ENCODE measurements around the gene ZNF280C.

ZNF280C gene

DNA sequence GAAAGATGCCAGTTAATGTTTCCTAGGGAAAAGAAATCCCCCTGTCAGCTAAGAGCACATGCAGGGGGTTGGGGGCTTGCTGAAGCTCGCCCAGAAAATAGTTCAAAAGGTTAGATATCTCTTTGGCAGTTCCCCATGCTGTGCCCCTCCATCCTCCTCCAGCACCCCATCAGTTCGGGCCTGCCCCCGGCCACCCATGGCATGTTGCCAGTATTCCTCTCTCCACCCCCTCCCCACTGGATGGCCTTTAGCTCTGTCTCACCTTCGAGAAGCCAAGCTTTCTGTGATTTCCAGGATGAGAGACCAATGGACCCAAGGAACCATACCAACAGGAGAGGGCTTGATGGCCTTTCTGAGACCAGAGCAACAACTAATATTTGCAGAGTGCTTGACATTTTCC is 91.8 kb downstream of the ZNF280C start:
- no peak overlapping the region for H3K27ac ChIP-seq

DNA sequence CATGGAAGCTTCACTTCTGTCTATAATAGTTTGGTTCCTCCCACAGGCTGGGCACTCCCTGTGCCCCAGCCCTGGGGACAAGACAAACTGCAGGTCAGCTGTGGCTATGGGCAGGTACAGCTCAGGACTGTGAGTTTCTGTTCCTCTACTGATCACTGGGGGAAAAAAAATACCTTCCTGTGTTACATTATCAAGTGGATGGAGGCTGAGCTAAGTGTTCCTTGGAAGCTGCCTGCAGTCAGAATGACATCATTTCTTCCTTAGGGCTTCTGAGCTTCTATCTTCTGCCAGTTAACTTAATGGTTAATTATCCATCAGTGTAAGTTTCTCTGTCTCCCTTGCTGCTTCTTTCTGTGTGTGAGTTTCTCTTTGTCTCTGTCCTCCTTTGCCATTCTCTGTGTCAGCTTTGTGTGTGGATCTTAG is 92.3 kb downstream of the ZNF280C start:
- no peaks in the 10 kb centered on the region for H3K36me3 ChIP-seq (ENCODE audit: insufficient read depth, low read length)
- H3K9ac ChIP-seq (ENCODE audit: insufficient read length), result no peak overlapping the region
- H3K27ac ChIP-seq, result no peak overlapping the region
- TF ChIP-seq POLR2AphosphoS5 (IDR thresholded peaks at IDR 0.05; ENCODE audit: borderline replicate concordance, low read depth, low read length), result no peak
- no peak for TF ChIP-seq FOXP2 (optimal IDR thresholded peaks at IDR 0.05; ENCODE audit: control extremely low read depth, extremely low read length, insufficient read depth)
- no peak for TF ChIP-seq EZH2 (IDR thresholded peaks at IDR 0.05)
- no peaks in the 10 kb centered on the region for H3K9me3 ChIP-seq (ENCODE audit: low read depth, low read length)
- no peak for DNase-seq (ENCODE audit: low read depth, low spot score)
- H3K4me3 ChIP-seq, result no peak overlapping the region

More for the DNA sequence above, 91.8 kb downstream of the ZNF280C start:
- H3K4me3 ChIP-seq, result no peak overlapping the region
- TF ChIP-seq EZH2 (IDR thresholded peaks at IDR 0.05), result no peak
- no peak for TF ChIP-seq FOXP2 (optimal IDR thresholded peaks at IDR 0.05; ENCODE audit: control extremely low read depth, extremely low read length, insufficient read depth)
- no peak for TF ChIP-seq POLR2AphosphoS5 (IDR thresholded peaks at IDR 0.05; ENCODE audit: borderline replicate concordance, low read depth, low read length)
- H3K36me3 ChIP-seq (ENCODE audit: insufficient read depth, low read length), result no peaks in the 10 kb centered on the region
- H3K9ac ChIP-seq (ENCODE audit: insufficient read length), result no peak overlapping the region
- no peaks in the 10 kb centered on the region for H3K9me3 ChIP-seq (ENCODE audit: low read depth, low read length)
- no peak for DNase-seq (ENCODE audit: low read depth, low spot score)

DNA sequence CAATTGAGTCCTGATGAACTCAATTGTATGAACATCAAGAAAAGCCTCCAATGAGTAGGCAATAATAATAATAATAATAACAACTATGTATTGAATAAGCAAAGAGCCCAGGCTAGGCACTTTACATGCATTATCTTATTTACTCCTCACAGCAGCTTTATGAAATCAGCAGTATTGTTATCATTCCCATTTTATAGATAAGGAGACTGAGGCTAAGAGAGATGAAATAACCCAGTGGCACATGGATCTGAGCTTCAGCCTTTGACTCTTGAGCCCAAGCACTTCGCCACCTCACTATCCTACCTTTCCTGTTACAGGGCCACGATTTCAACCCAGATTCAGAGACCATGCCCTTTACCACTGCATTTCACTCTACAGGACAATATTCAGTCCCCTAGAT is 93.8 kb downstream of the ZNF280C start:
- no peak overlapping the region for H3K27ac ChIP-seq
- no peak for TF ChIP-seq EZH2 (IDR thresholded peaks at IDR 0.05)
- no peak for TF ChIP-seq POLR2AphosphoS5 (IDR thresholded peaks at IDR 0.05; ENCODE audit: borderline replicate concordance, low read depth, low read length)
- no peak for TF ChIP-seq FOXP2 (optimal IDR thresholded peaks at IDR 0.05; ENCODE audit: control extremely low read depth, extremely low read length, insufficient read depth)
- no peak for DNase-seq (ENCODE audit: low read depth, low spot score)
- no peaks in the 10 kb centered on the region for H3K36me3 ChIP-seq (ENCODE audit: insufficient read depth, low read length)
- no peaks in the 10 kb centered on the region for H3K9me3 ChIP-seq (ENCODE audit: low read depth, low read length)
- H3K4me3 ChIP-seq, result no peak overlapping the region
- no peak overlapping the region for H3K9ac ChIP-seq (ENCODE audit: insufficient read length)

DNA sequence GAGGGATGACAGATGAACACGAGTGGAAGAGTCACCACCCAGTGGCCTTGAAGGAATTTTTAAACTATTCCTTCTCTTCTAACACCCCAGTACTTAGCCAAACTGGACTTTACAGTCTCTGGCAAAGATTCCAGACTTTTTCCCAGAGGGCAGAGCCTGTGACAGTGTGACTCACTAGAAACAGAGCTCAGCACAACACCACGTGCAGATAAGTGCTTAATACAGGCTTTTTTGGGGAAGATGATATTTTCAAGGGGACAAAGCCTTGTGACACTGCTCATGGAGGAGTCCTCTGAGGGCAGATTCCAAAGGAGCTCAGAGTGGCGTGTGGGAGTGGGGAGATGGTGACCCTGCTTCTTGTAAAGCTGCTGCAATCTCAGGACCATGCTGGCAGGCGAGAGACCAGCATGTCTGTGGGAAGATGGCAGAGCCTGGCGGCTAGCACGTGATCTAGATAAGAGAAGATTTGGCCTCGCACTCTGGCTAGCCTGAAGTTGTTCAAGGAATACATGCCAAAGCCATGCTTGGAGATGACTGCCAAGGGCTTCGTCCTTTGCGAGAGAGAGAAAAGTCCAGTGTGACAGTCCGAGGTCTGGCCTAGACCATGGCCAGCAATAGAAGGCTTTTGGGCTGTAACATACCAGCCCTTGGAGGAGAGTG is 94.5 kb downstream of the ZNF280C start:
- Histone ChIP-seq H3K9ac (ENCODE audit: insufficient read length) (no peak overlapping the region), H3K9me3 (ENCODE audit: low read depth, low read length) (no peaks in the 10 kb centered on the region), H3K4me3 (no peak overlapping the region), H3K36me3 (ENCODE audit: insufficient read depth, low read length) (no peaks in the 10 kb centered on the region), H3K27ac (no peak overlapping the region)
- TF ChIP-seq FOXP2 (optimal IDR thresholded peaks at IDR 0.05; ENCODE audit: control extremely low read depth, extremely low read length, insufficient read depth) (no peak), POLR2AphosphoS5 (IDR thresholded peaks at IDR 0.05; ENCODE audit: borderline replicate concordance, low read depth, low read length) (no peak), EZH2 (IDR thresholded peaks at IDR 0.05) (no peak)
- no peak for DNase-seq (ENCODE audit: low read depth, low spot score)

DNA sequence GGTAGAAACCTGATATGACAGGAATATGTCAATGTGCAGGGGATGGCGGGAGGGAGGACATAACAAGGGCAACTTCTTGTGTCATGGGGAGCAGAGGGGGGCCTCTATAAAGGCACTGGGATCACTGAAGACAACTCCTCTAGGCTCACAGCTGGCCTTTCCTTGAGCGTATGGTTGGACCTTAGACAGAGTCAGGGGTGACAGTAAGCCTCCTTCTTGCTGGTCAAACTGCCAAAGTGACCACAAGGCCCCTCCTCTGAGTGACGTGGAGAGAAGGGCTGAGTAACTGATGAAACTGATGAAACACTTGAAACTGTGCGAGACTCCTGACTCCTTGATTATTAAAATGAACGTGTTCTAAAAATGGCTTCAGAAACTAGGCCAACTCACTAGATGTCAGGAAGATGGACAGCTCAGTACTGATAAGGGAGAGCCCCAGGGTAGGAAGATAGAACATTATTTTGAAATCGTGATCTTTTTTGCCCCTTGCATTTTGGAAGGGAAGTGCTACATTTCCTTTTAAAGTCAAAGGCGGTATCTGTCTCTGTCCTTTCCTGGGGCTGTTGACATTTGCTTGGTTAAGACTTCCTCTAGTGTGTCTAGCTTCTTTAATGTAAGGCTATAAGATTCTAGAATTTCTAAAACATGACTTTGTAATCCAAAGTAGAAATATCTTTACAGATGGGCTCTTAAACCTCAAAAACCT is 95.4 kb downstream of the ZNF280C start:
- H3K9me3 ChIP-seq (ENCODE audit: low read depth, low read length), result no peaks in the 10 kb centered on the region
- peak overlapping the region; percentile 15; the same call in 1 of the 2 replicates for H3K4me3 ChIP-seq
- TF ChIP-seq POLR2AphosphoS5 (IDR thresholded peaks at IDR 0.05; ENCODE audit: borderline replicate concordance, low read depth, low read length), result no peak
- TF ChIP-seq FOXP2 (optimal IDR thresholded peaks at IDR 0.05; ENCODE audit: control extremely low read depth, extremely low read length, insufficient read depth), result no peak
- TF ChIP-seq EZH2 (IDR thresholded peaks at IDR 0.05), result no peak
- H3K36me3 ChIP-seq (ENCODE audit: insufficient read depth, low read length), result no peaks in the 10 kb centered on the region
- no peak for DNase-seq (ENCODE audit: low read depth, low spot score)
- H3K9ac ChIP-seq (ENCODE audit: insufficient read length), result no peak overlapping the region
- peak overlapping the region; percentile 54; the same call in 1 of the 2 replicates for H3K27ac ChIP-seq

DNA sequence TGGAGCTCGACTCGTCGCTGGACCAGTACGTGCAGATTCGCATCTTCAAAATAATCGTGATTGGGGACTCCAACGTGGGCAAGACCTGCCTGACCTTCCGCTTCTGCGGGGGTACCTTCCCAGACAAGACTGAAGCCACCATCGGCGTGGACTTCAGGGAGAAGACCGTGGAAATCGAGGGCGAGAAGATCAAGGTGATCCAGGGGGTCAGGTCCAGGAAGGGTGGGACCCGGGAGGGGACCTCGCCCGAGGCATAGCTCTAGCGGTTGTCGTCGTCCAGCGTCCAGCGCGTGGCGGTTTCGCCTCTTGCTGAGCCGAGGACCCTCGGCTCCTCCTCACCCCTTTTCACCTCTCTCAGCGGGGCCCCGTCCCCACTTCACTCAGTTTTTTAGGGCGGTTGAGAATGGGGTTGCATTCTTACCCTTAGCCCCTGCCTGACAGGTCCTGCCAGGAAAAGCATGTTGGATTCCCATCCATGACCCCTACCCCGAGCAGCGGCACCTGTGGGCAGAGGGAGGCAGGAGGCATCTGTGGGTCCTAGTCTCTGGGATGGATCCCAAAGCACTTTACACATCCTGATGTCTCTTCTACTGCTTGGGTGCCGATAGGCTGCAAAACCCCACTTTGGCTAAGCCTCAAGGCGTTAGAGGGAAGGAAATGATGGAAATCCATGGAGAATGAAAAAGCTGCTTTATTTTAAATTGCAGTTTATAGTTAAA is 96.4 kb downstream of the ZNF280C start:
- H3K9me3 ChIP-seq (ENCODE audit: low read depth, low read length), result no peaks in the 10 kb centered on the region
- H3K4me3 ChIP-seq, result peak overlapping the region; percentile 69
- TF ChIP-seq EZH2 (IDR thresholded peaks at IDR 0.05) (no peak), POLR2AphosphoS5 (IDR thresholded peaks at IDR 0.05; ENCODE audit: borderline replicate concordance, low read depth, low read length) (no peak), FOXP2 (optimal IDR thresholded peaks at IDR 0.05; ENCODE audit: control extremely low read depth, extremely low read length, insufficient read depth) (no peak)
- no peak for DNase-seq (ENCODE audit: low read depth, low spot score)
- no peaks in the 10 kb centered on the region for H3K36me3 ChIP-seq (ENCODE audit: insufficient read depth, low read length)
- H3K27ac ChIP-seq, result no peak overlapping the region
- H3K9ac ChIP-seq (ENCODE audit: insufficient read length), result no peak overlapping the region

DNA sequence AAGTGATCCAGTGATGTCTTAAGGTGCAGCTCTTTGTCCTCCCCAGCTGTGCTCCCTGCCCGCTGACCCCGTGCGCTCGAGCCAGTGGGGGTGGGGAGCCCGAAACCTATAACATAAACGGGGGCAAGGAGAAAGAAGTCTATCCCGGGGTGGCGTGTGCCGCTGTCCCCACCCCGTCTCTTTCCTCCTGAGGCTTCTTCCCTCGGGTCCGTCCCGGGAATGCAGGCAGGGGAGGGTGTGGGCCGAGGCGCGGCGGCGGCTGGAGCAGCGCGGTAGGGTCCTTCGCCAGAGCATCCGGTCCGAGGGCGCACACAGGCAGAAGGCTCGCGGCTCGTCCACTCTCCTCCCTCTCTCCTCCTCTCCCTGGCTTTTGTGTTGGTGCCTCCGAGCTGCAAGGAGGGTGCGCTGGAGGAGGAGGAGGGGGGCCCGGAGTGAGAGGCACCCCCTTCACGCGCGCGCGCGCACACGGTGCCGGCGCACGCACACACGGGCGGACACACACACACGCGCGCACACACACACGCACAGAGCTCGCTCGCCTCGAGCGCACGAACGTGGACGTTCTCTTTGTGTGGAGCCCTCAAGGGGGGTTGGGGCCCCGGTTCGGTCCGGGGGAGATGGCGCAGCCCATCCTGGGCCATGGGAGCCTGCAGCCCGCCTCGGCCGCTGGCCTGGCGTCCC is 97.1 kb downstream of the ZNF280C start, which contains the start of gene RAB33A:
Gene RAB33A (plus strand): TSS at position 517 of the 681 bp plus-strand sequence. CDS start 101 bp downstream, at position 618.
- Histone ChIP-seq H3K27ac (no peak within 1 kb of the TSS), H3K9ac (ENCODE audit: insufficient read length) (no peak within 1 kb of the TSS), H3K4me3 (peak within 1 kb of the TSS; percentile 69), H3K36me3 (ENCODE audit: insufficient read depth, low read length) (no peaks in the 10 kb centered on the region), H3K9me3 (ENCODE audit: low read depth, low read length) (no peaks in the 10 kb centered on the region)
- DNase-seq (ENCODE audit: low read depth, low spot score), result no peak
- TF ChIP-seq EZH2 (IDR thresholded peaks at IDR 0.05) (no peak), POLR2AphosphoS5 (IDR thresholded peaks at IDR 0.05; ENCODE audit: borderline replicate concordance, low read depth, low read length) (no peak)

All from SK-N-MC (cell line).